ENCODE measurements around the gene NFKBIE. TPM values are rescaled to one million over a fixed set of nuclear protein-coding genes. Genes with fewer than 3 reads are reported as not detected.

The NFKBIE gene
- total and polyA plus RNA-seq, 2 of the 13 experiments (the other 11 are each of a cell fraction or from before 2014, with no cell fraction given) = 6.7 to 14.5 TPM

DNA sequence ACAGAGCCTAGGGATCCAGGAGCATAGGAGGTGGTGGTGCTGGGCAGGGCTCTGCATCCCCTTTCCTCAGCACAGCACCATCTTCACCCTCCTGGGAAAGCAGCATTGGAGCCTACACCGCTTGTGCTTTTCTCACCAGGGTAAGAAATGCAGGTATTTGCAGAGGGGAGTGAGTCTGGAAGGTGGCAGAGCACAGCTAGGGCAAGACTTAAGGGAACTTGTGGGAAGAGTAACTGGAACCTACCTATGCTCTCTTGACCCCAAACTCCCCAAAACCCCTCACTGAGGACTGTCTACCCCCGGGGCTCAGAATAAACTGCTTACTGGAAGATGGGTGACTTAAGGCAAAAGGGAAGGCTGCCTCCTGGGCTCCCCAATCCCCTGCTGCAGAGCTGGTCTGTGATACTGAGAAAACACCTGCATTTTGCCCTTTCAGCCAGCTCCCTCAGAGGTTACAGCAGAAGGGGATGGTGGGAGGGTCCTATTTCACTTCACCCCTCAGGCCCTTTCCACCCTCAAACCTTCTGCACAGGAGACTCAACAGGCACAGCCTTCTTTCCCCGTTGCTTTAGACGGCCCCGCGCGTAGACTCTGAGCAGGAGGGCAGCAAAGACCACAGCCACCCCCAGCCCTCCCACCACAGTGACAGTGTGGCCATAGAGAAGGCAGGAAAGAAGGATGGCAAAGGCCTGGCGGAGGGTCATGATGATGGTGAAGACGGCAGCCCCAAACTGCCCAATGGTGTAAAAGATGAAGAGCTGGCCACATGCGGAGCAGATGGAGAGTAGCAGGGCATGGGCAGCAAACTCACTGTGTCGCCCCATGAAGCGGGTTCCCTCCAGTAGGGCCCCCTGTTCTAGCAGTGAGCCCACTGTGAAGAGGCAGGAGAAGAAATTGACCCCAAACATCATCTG, 10.9 kb downstream of the NFKBIE start:
- FAIRE-seq (no peak), ATAC-seq (peak; percentile 0; the same call in 1 of the 3 replicates), DNase-seq (ENCODE audit: low spot score) (no peak)
- intact Hi-C loops (cut with micrococcal nuclease; ENCODE audit: unreplicated experiment) (loop anchor here (5.0 kb wide), 1 partner anchor 157 kb away; no protein-coding TSS in a partner anchor), in situ Hi-C loops (cut with HindIII; ENCODE audit: extremely low pct_ligation_motif_present, low pct_unique_long_range_greater_than_20kb) (no loop called here)
- peaks cover 78% of the 10 kb centered on the region for H3K4me1 ChIP-seq (ENCODE audit: insufficient read depth, low read length)
- BruUV-seq (replicated peaks) = no TSS peak
- H3K4me2 ChIP-seq (ENCODE audit: low read depth, low read length) = peak overlapping the region; percentile 8; the same call in 1 of the 2 replicates
- 93% methylated on average over 12 of the region's 12 CpGs for WGBS (ENCODE audit: low lambda C conversion rate)
- no peak overlapping the region for H3K9ac ChIP-seq (ENCODE audit: insufficient read depth, low read depth, low read length)
- H3K27ac ChIP-seq (ENCODE audit: extremely low read length, insufficient read depth, low read length) = no peak overlapping the region
- no peaks in the 10 kb centered on the region; a peak in 1 of 5 replicates for H3K27me3 ChIP-seq (ENCODE audit: control insufficient read depth in 1 of 2, insufficient read depth in 2 of 2, low read length in 2 of 2)
- ChIA-PET POLR2A (interaction anchor here (0.8 to 6.0 kb wide), 11 partner anchors 9 to 625 kb away, joined by 3 to 264 read pairs (median 4); partner anchors contain the start of genes AARS2, GTPBP2, HSP90AB1 and MRPL14), CTCF (ENCODE audit: low intra/inter-chr PET ratio, low total read pairs) (interaction anchor here (0.7 to 2.0 kb wide), 3 partner anchors 33 to 158 kb away, joined by 3 to 5 read pairs (median 3); no protein-coding TSS in a partner anchor)
- H3K4me3 ChIP-seq (replicated peaks in 1 of 3; ENCODE audit: insufficient read depth in 1 of 3, low read depth in 2 of 3, low read length in 3 of 3) = no peak overlapping the region; a peak in 1 of 6 replicates
- H2AFZ ChIP-seq (ENCODE audit: low read length) = no peak overlapping the region
- H3K9me3 ChIP-seq (ENCODE audit: low read length) = no peaks in the 10 kb centered on the region
- peaks cover 39% of the 10 kb centered on the region for H3K79me2 ChIP-seq (ENCODE audit: insufficient read depth, low read length)
- H4K20me1 ChIP-seq (ENCODE audit: insufficient read depth, low read length) = peaks cover 70% of the 10 kb centered on the region
- H3K36me3 ChIP-seq (replicated peaks in 1 of 2; ENCODE audit: control insufficient read depth in 1 of 2, insufficient read depth in 2 of 2, low read length in 2 of 2) = peaks cover 40 to 63% of the 10 kb centered on the region in 2 experiments
- no peak for TF ChIP-seq HNRNPUL1 (IDR thresholded peaks at IDR 0.05; ENCODE audit: low read depth, low read length)
- TF ChIP-seq, protein P1, sequence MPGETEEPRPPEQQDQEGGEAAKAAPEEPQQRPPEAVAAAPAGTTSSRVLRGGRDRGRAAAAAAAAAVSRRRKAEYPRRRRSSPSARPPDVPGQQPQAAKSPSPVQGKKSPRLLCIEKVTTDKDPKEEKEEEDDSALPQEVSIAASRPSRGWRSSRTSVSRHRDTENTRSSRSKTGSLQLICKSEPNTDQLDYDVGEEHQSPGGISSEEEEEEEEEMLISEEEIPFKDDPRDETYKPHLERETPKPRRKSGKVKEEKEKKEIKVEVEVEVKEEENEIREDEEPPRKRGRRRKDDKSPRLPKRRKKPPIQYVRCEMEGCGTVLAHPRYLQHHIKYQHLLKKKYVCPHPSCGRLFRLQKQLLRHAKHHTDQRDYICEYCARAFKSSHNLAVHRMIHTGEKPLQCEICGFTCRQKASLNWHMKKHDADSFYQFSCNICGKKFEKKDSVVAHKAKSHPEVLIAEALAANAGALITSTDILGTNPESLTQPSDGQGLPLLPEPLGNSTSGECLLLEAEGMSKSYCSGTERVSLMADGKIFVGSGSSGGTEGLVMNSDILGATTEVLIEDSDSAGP (CRISPR knock-in tag; IDR thresholded peaks at IDR 0.05; ENCODE audit: borderline replicate concordance) = peak; percentile 75; the same call in 1 of the 2 replicates
- TF ChIP-seq HOXA3 (CRISPR knock-in tag; IDR thresholded peaks at IDR 0.05) = no peak
- no peak for TF ChIP-seq PPARG (CRISPR knock-in tag; conservative IDR thresholded peaks at IDR 0.05)
- TF ChIP-seq ZNF225 (CRISPR knock-in tag; IDR thresholded peaks at IDR 0.05) = no peak
- no peak for TF ChIP-seq IKZF4 (CRISPR knock-in tag; IDR thresholded peaks at IDR 0.05; ENCODE audit: borderline replicate concordance, low read depth, not compliant biosample characterization)
- TF ChIP-seq HDAC2 (CRISPR knock-in tag; IDR thresholded peaks at IDR 0.05) = no peak
- TF ChIP-seq KDM1A (CRISPR knock-in tag; IDR thresholded peaks at IDR 0.05) = no peak
- TF ChIP-seq FOXM1 (CRISPR knock-in tag; IDR thresholded peaks at IDR 0.05) = no peak
- TF ChIP-seq HMG20B (CRISPR knock-in tag; conservative IDR thresholded peaks at IDR 0.05) = no peak
- TF ChIP-seq, protein P2, sequence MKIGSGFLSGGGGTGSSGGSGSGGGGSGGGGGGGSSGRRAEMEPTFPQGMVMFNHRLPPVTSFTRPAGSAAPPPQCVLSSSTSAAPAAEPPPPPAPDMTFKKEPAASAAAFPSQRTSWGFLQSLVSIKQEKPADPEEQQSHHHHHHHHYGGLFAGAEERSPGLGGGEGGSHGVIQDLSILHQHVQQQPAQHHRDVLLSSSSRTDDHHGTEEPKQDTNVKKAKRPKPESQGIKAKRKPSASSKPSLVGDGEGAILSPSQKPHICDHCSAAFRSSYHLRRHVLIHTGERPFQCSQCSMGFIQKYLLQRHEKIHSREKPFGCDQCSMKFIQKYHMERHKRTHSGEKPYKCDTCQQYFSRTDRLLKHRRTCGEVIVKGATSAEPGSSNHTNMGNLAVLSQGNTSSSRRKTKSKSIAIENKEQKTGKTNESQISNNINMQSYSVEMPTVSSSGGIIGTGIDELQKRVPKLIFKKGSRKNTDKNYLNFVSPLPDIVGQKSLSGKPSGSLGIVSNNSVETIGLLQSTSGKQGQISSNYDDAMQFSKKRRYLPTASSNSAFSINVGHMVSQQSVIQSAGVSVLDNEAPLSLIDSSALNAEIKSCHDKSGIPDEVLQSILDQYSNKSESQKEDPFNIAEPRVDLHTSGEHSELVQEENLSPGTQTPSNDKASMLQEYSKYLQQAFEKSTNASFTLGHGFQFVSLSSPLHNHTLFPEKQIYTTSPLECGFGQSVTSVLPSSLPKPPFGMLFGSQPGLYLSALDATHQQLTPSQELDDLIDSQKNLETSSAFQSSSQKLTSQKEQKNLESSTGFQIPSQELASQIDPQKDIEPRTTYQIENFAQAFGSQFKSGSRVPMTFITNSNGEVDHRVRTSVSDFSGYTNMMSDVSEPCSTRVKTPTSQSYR (CRISPR knock-in tag; IDR thresholded peaks at IDR 0.05; ENCODE audit: borderline replicate concordance) = no peak
- TF ChIP-seq KDM3A (CRISPR knock-in tag; IDR thresholded peaks at IDR 0.05; ENCODE audit: low read depth) = no peak
- no peak for TF ChIP-seq ZNF891 (CRISPR knock-in tag; IDR thresholded peaks at IDR 0.05)
- peak; percentile 41 for TF ChIP-seq MED8 (CRISPR knock-in tag; IDR thresholded peaks at IDR 0.05; ENCODE audit: insufficient replicate concordance)
- no peak for TF ChIP-seq IKZF1 (IDR thresholded peaks at IDR 0.05)
- TF ChIP-seq, protein P3, sequence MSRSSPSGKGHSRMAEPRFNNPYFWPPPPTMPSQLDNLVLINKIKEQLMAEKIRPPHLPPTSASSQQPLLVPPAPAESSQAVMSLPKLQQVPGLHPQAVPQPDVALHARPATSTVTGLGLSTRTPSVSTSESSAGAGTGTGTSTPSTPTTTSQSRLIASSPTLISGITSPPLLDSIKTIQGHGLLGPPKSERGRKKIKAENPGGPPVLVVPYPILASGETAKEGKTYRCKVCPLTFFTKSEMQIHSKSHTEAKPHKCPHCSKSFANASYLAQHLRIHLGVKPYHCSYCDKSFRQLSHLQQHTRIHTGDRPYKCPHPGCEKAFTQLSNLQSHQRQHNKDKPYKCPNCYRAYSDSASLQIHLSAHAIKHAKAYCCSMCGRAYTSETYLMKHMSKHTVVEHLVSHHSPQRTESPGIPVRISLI (CRISPR knock-in tag; IDR thresholded peaks at IDR 0.05; ENCODE audit: borderline replicate concordance) = no peak

Data from HepG2 (cell line).